Measurements from ENCODE around the gene CENPP. TPM values are rescaled to one million over a fixed set of nuclear protein-coding genes. Genes with fewer than 3 reads are reported as not detected.
"Not testable (repeated sequence)": the region's sequence is repeated elsewhere in the genome, so short reads cannot be mapped to it uniquely, and the experiment has no call there.

CENPP gene
- total RNA-seq, 1 donor: 2.2 TPM

GRCh38 chr9:92408747-92409478 lies 83.2 kb downstream of the CENPP start:
- DNase-seq (ENCODE audit: low read depth): no peak
- no peak overlapping the region for H3K4me3 ChIP-seq (ENCODE audit: low read depth, low read length)
- TF ChIP-seq CTCF (IDR thresholded peaks at IDR 0.05; ENCODE audit: insufficient read depth, low read depth, low read length): no peak

GRCh38 chr9:92411157-92411556 lies 85.4 kb downstream of the CENPP start:
- not testable (repeated sequence) for H3K4me3 ChIP-seq (ENCODE audit: low read depth, low read length)
- DNase-seq (ENCODE audit: low read depth): peak; percentile 40

GRCh38 chr9:92414566-92414965 lies 88.8 kb downstream of the CENPP start:
- no peak for DNase-seq (ENCODE audit: low read depth)
- H3K4me3 ChIP-seq (ENCODE audit: low read depth, low read length): no peak overlapping the region
- TF ChIP-seq CTCF (IDR thresholded peaks at IDR 0.05; ENCODE audit: insufficient read depth, low read depth, low read length): no peak

- H3K4me3 ChIP-seq (ENCODE audit: low read depth, low read length): no peak overlapping the region
- DNase-seq (ENCODE audit: low read depth): no peak
- TF ChIP-seq CTCF (IDR thresholded peaks at IDR 0.05; ENCODE audit: insufficient read depth, low read depth, low read length): no peak
Measured at GRCh38 chr9:92422611-92423338, 97.0 kb downstream of the CENPP start.

GRCh38 chr9:92423612-92424011 lies 97.9 kb downstream of the CENPP start:
- no peak for DNase-seq (ENCODE audit: low read depth)
- TF ChIP-seq CTCF (IDR thresholded peaks at IDR 0.05; ENCODE audit: insufficient read depth, low read depth, low read length): no peak
- no peak overlapping the region for H3K4me3 ChIP-seq (ENCODE audit: low read depth, low read length)

GRCh38 chr9:92424340-92424739 lies 98.6 kb downstream of the CENPP start, which contains the start of gene OMD:
TSS of gene OMD (minus strand) at chr9:92424471. CDS start at chr9:92417558, 6,913 bp downstream.
- DNase-seq (ENCODE audit: low read depth): no peak
- no peak for TF ChIP-seq CTCF (IDR thresholded peaks at IDR 0.05; ENCODE audit: insufficient read depth, low read depth, low read length)
- no peak within 1 kb of the TSS for H3K4me3 ChIP-seq (ENCODE audit: low read depth, low read length)

- TF ChIP-seq CTCF (IDR thresholded peaks at IDR 0.05; ENCODE audit: insufficient read depth, low read depth, low read length): no peak
- DNase-seq (ENCODE audit: low read depth): peak; percentile 41
- H3K4me3 ChIP-seq (ENCODE audit: low read depth, low read length): no peak overlapping the region
Measured at GRCh38 chr9:92425474-92425873, 99.7 kb downstream of the CENPP start.

Measured in fibroblast of villous mesenchyme (primary cell).